PC-9 (cell line): ENCODE measurements around the gene TNPO2. TPM values are rescaled to one million over a fixed set of nuclear protein-coding genes. Genes with fewer than 3 reads are reported as not detected.
A peak's percentile ranks its signal among the peaks of the same experiment; 100 is the strongest.

Source experiments
- BruUV-seq: library from RNA; stranded (reverse); fragments of 400-500 nt; replicated peaks from 2 replicates; lab custom pipeline; 2021; lab: Mats Ljungman, UMichigan
- CTCF ChIA-PET: fragments of 300-600 bp; sonication (Branson Sonifier 250); formaldehyde crosslinking; loops from one replicate; lab custom pipeline; 2022; ENCODE audit warnings: antibody characterized with exemption; lab: Charles Lee
- POLR2A ChIA-PET: fragments of 300-600 bp; sonication (Branson Sonifier 250); formaldehyde crosslinking; loops from one replicate; lab custom pipeline; 2022; ENCODE audit warnings: antibody characterized with exemption; ENCODE audit not compliant: unreplicated experiment; lab: Charles Lee
- DNase-seq, 2 experiments: peaks; one replicate each; pipeline versions ENCODE4 v3.0.0 to v3.0.0-alpha.2; 2015 to 2022; ENCODE audit warnings: mixed read lengths in 1 of 2
- H2AFZ ChIP-seq: fragments of 200-600 bp; sonication (generic); 2 replicates; pipeline ENCODE4 v1.8.1; 2017; ENCODE audit warnings: antibody characterized with exemption
- H3F3A ChIP-seq: fragments of 200-600 bp; sonication (generic); 2 replicates; pipeline ENCODE4 v1.8.1; 2017; ENCODE audit warnings: antibody characterized with exemption, mild to moderate bottlenecking, low read depth; ENCODE audit not compliant: insufficient read depth
- H3K27ac ChIP-seq: fragments of 200-600 bp; sonication (generic); 2 replicates; pipeline ENCODE4 v1.6.1; 2016; ENCODE audit warnings: mixed run types
- H3K27me3 ChIP-seq: fragments of 200-600 bp; sonication (generic); 2 replicates; pipeline ENCODE4 v1.6.1; 2016; ENCODE audit warnings: low read depth, mixed run types; ENCODE audit not compliant: insufficient read depth
- H3K36me3 ChIP-seq: fragments of 200-600 bp; sonication (generic); 2 replicates; pipeline ENCODE4 v1.6.1; 2016; ENCODE audit warnings: low read depth, mixed run types
- H3K4me1 ChIP-seq: fragments of 200-600 bp; sonication (generic); replicated peaks from 2 replicates; pipeline ENCODE4 v1.6.1; 2016; ENCODE audit warnings: mixed run types; ENCODE audit not compliant: insufficient read depth
- H3K4me2 ChIP-seq: fragments of 200-600 bp; sonication (generic); 2 replicates; pipeline ENCODE4 v1.6.1; 2017; ENCODE audit warnings: mixed run types
- H3K4me3 ChIP-seq: fragments of 200-600 bp; sonication (generic); 2 replicates; pipeline ENCODE4 v1.6.1; 2016; ENCODE audit warnings: mixed run types
- H3K79me2 ChIP-seq: fragments of 200-600 bp; sonication (generic); 2 replicates; pipeline ENCODE4 v1.6.1; 2017; ENCODE audit warnings: low read depth, mixed run types
- H3K9me2 ChIP-seq: fragments of 200-600 bp; sonication (generic); 2 replicates; pipeline ENCODE4 v1.8.1; 2017; ENCODE audit warnings: mild to moderate bottlenecking; ENCODE audit not compliant: insufficient read depth
- H3K9me3 ChIP-seq: fragments of 200-600 bp; sonication (generic); 2 replicates; pipeline ENCODE4 v1.8.1; 2016; ENCODE audit warnings: low read depth; ENCODE audit not compliant: insufficient read depth
- H4K20me1 ChIP-seq: fragments of 200-600 bp; sonication (generic); 2 replicates; pipeline ENCODE4 v1.8.1; 2017; ENCODE audit not compliant: insufficient read depth
- EZH2 ChIP-seq: fragments of 200-600 bp; sonication (generic); IDR thresholded peaks from 2 replicates; pipeline ENCODE4 v1.8.0; 2017; ENCODE audit warnings: antibody characterized with exemption, low read depth
- intact Hi-C: fragments of 100-400 bp; cut with micrococcal nuclease; formaldehyde crosslinking; loops from one replicate; pipeline ENCODE4 v1.10.0; 2022; ENCODE audit not compliant: unreplicated experiment
- total RNA-seq: library from RNA; stranded (reverse); gene quantifications from 2 replicates; pipeline ENCODE4 v1.2.3, GENCODE V29; 2021
- TF ChIP-seq, protein P1 (sequence below): fragments of 200-600 bp; sonication (generic); conservative IDR thresholded peaks from 2 replicates; pipeline ENCODE4 v1.6.1; 2017; ENCODE audit warnings: mixed run types, antibody characterized with exemption, mild to moderate bottlenecking, moderate library complexity

The TNPO2 gene
- total RNA-seq, 1 experiment from 2014 or later: 77.5 TPM

DNA sequence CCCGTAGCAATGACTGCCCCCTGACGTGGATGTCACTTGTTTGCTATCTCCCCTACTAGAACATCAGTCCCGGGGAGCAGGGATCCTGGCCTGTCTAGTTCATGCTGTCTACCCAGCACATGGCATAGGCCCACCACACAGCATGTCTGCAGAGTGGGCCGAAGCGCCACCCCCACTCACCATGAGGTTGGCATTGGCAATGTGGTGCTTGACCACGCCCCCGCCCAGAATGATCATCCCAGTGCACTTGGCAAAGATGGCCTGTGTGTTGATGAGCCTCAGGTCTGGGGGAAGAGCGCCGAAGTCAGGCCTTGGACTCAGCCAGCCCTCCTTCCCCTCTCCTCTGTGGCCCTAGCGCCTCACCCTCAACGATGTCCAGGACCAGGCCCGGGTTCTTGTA lies 46.8 kb downstream of the TNPO2 start:
- no peak overlapping the region for H3K4me2 ChIP-seq
- peaks cover 19% of the 10 kb centered on the region for H3K79me2 ChIP-seq
- H3K27me3 ChIP-seq: no peaks in the 10 kb centered on the region
- H3F3A ChIP-seq: peaks cover 46% of the 10 kb centered on the region
- H4K20me1 ChIP-seq: peaks cover 28% of the 10 kb centered on the region
- H3K36me3 ChIP-seq: peaks cover 31% of the 10 kb centered on the region
- no peak overlapping the region for H3K4me3 ChIP-seq
- TF ChIP-seq, protein P1, sequence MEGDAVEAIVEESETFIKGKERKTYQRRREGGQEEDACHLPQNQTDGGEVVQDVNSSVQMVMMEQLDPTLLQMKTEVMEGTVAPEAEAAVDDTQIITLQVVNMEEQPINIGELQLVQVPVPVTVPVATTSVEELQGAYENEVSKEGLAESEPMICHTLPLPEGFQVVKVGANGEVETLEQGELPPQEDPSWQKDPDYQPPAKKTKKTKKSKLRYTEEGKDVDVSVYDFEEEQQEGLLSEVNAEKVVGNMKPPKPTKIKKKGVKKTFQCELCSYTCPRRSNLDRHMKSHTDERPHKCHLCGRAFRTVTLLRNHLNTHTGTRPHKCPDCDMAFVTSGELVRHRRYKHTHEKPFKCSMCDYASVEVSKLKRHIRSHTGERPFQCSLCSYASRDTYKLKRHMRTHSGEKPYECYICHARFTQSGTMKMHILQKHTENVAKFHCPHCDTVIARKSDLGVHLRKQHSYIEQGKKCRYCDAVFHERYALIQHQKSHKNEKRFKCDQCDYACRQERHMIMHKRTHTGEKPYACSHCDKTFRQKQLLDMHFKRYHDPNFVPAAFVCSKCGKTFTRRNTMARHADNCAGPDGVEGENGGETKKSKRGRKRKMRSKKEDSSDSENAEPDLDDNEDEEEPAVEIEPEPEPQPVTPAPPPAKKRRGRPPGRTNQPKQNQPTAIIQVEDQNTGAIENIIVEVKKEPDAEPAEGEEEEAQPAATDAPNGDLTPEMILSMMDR: no peak
- no peak for TF ChIP-seq EZH2
- no TSS peak for BruUV-seq
- POLR2A ChIA-PET: no interaction called here
- H3K9me2 ChIP-seq: no peaks in the 10 kb centered on the region
- no peak for DNase-seq
- H3K27ac ChIP-seq: no peak overlapping the region
- H3K4me1 ChIP-seq: peaks cover 6% of the 10 kb centered on the region; the same call in 1 of the 2 replicates
- H3K9me3 ChIP-seq: no peaks in the 10 kb centered on the region
- intact Hi-C loops: no loop called here
- CTCF ChIA-PET: interaction anchor here (0.5 kb wide), 1 partner anchor 1256 kb away, joined by 3 read pairs; no protein-coding TSS in a partner anchor
- H2AFZ ChIP-seq: no peak overlapping the region

DNA sequence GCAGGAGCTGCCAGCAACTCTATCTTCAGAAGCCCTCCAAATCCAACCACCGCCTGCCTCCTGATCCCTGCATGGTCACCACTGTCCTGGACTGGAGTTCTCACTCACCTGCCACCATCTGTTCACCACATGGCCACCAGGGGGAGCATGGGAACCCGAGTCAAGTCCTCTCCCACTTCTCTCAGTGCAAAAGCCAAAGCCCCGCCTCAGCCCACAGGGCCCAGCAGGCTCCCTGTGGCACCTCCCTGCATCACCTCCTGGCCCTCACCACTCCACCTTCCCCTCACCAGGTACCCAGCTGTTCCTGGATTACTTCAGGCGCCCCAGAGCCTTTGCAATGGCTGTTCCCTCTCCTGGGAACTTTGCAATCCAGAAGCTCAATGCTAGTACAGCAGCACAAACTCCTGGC lies 47.3 kb downstream of the TNPO2 start:
- no peaks in the 10 kb centered on the region for H3K27me3 ChIP-seq
- CTCF ChIA-PET: interaction anchor here (0.5 kb wide), 1 partner anchor 1255 kb away, joined by 3 read pairs; no protein-coding TSS in a partner anchor
- no peak overlapping the region for H2AFZ ChIP-seq
- TF ChIP-seq, protein P1: peak; percentile 96
- TF ChIP-seq EZH2: no peak
- H3K36me3 ChIP-seq: peaks cover 34% of the 10 kb centered on the region
- no peak overlapping the region for H3K4me3 ChIP-seq
- H3K79me2 ChIP-seq: peaks cover 19% of the 10 kb centered on the region
- DNase-seq: peak; percentile 78 to 85
- H3K4me2 ChIP-seq: no peak overlapping the region
- H3K4me1 ChIP-seq: peaks cover 6% of the 10 kb centered on the region; the same call in 1 of the 2 replicates
- H3K9me3 ChIP-seq: no peaks in the 10 kb centered on the region
- intact Hi-C loops: no loop called here
- BruUV-seq: no TSS peak
- peaks cover 47% of the 10 kb centered on the region for H3F3A ChIP-seq
- no peaks in the 10 kb centered on the region for H3K9me2 ChIP-seq
- peaks cover 28% of the 10 kb centered on the region for H4K20me1 ChIP-seq
- H3K27ac ChIP-seq: no peak overlapping the region
- POLR2A ChIA-PET: no interaction called here

DNA sequence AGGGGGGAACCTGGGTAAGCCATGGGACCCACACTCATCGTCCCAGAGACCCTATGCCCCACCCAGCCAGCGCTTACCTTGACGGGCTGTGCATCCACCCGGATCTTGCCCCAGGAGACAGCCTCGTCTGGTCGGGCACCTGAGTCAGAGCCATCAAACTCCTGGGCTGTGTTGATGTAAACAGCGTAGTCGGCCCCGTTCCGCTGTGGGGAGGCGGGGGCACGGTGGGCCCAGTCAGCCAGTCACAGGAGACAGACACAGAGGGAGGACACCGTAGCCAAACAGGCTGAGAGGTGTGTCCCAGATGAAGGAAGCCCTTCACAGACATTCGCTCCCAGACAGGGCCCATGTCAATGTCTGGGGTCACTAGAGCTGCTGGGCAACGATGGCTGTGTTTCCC lies 47.8 kb downstream of the TNPO2 start:
- Histone ChIP-seq H3K36me3 (peaks cover 34% of the 10 kb centered on the region), H3K9me3 (no peaks in the 10 kb centered on the region), H3K27ac (no peak overlapping the region), H3K27me3 (no peaks in the 10 kb centered on the region), H3K4me3 (no peak overlapping the region), H3K9me2 (no peaks in the 10 kb centered on the region), H4K20me1 (peaks cover 28% of the 10 kb centered on the region), H3K4me2 (no peak overlapping the region), H3F3A (peaks cover 46% of the 10 kb centered on the region), H3K79me2 (peaks cover 21% of the 10 kb centered on the region), H3K4me1 (peaks cover 7% of the 10 kb centered on the region; the same call in 1 of the 2 replicates), H2AFZ (no peak overlapping the region)
- ChIA-PET POLR2A (no interaction called here), CTCF (no interaction called here)
- intact Hi-C loops: no loop called here
- no peak for TF ChIP-seq EZH2
- TF ChIP-seq, protein P1: no peak
- no peak for DNase-seq
- no TSS peak for BruUV-seq
